Prostate gland (tissue), 2 donors: ENCODE measurements around the gene TADA2A.

Experiments used
- CTCF ChIP-seq, 4 experiments: fragments of 200-600 bp in 2 of 4; fragments of 450-650 bp in 2 of 4; sonication (generic) in 2 of 4; IDR thresholded peaks; 1 replicate in 3 of 4; 2 replicates in 1 of 4; pipeline ENCODE4 v1.5.1; 2016 to 2019; ENCODE audit warnings: antibody characterized with exemption in 4 of 4, mild to moderate bottlenecking in 2 of 4, moderate library complexity in 2 of 4
- POLR2A ChIP-seq: fragments of 450-650 bp; IDR thresholded peaks from one replicate; pipeline ENCODE4 v1.6.1; 2016; ENCODE audit warnings: antibody characterized with exemption, mild to moderate bottlenecking

GRCh38 chr17:37389160-37389559 is 17.5 kb upstream of the TADA2A start:
- TF ChIP-seq CTCF (IDR thresholded peaks at IDR 0.05) (no peak), POLR2A (no peak)
